Bronchial epithelial cell (primary cell): ENCODE results near the gene GPC5. TPM values are rescaled to one million over a fixed set of nuclear protein-coding genes. Genes with fewer than 3 reads are reported as not detected.

ENCODE experiments used
- DNase-seq: peaks from one replicate; pipeline ENCODE4 v3.0.0-alpha.2; 2010; ENCODE audit warnings: low read depth
- FAIRE-seq: peaks from 2 replicates; lab custom pipeline; 2011; peaks lifted over from hg19 to GRCh38; lab: Jason Lieb, UNC
- H3K27me3 ChIP-seq: 2 replicates; pipeline ENCODE4 v1.5.1; 2011; ENCODE audit warnings: low read length; ENCODE audit not compliant: control insufficient read depth, insufficient read depth
- H3K36me3 ChIP-seq: 2 replicates; pipeline ENCODE4 v1.5.1; 2011; ENCODE audit warnings: low read length; ENCODE audit not compliant: control insufficient read depth, insufficient read depth
- H3K4me3 ChIP-seq: 2 replicates; pipeline ENCODE4 v1.5.1; 2011; ENCODE audit warnings: mild to moderate bottlenecking, low read depth, low read length, control low read depth
- CTCF ChIP-seq: IDR thresholded peaks from 2 replicates; pipeline ENCODE4 v1.5.1; 2011; ENCODE audit warnings: mild to moderate bottlenecking, moderate library complexity, low read length, control low read depth, inconsistent platforms; ENCODE audit not compliant: insufficient read depth, severe bottlenecking
- total RNA-seq: library from RNA; depleted of rRNA; stranded (reverse); fragments of >200 nt; gene quantifications from 2 replicates; pipeline ENCODE4 v1.2.1, GENCODE V29; 2014

The GPC5 gene
- total RNA-seq, 1 donor from 2014 or later, result 1.8 TPM

DNA sequence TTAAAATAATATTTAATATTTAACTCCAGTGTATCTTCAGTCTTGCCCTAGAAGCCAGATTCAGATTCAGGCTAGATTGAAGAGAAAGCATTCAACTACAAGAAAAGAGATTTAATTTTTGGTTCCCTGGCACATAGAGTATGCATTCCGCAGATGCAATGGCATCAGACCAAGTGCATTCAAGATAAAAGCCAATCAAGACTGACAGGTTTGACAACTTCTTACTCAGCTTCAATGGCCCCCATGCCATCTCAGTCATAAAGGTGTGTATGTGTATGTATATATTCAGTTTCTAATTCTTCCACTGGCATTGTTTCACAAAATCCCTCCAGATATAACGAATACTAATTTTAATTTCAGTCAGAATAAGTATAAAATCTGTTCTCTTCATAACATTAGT lies 1177.4 kb downstream of the GPC5 start:
- peak; percentile 44 for DNase-seq
- no peak for FAIRE-seq

DNA sequence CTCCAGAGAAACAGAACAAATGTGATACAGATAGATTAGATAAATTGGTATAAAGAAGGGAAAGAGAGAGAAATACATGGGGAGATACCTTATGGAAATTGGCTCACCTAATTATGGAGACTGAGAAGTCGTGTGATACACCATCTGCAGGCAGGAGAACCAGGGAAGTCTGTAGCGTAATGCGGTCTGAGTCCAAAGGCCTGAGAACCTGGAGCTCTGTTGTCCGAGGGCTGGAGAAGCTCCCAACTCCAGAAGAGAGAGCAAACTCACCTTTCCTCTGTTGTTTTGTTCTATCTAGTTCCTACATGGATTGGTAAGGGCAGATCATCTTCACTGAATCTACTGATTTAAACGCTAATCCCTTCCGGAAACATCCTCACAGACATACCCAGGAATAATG lies 1179.9 kb downstream of the GPC5 start:
- TF ChIP-seq CTCF, result no peak
- no peaks in the 10 kb centered on the region for H3K27me3 ChIP-seq
- H3K36me3 ChIP-seq, result no peaks in the 10 kb centered on the region
- FAIRE-seq (no peak), DNase-seq (no peak)
- no peak overlapping the region for H3K4me3 ChIP-seq

More for the DNA sequence above, 1177.4 kb downstream of the GPC5 start:
- TF ChIP-seq CTCF, result no peak
- Histone ChIP-seq H3K36me3 (no peaks in the 10 kb centered on the region), H3K27me3 (no peaks in the 10 kb centered on the region), H3K4me3 (no peak overlapping the region)

GRCh38 chr13:92589955-92590354 lies 1191.5 kb downstream of the GPC5 start:
- Histone ChIP-seq H3K27me3 (no peaks in the 10 kb centered on the region), H3K36me3 (no peaks in the 10 kb centered on the region), H3K4me3 (no peak overlapping the region)
- no peak for DNase-seq
- FAIRE-seq, result no peak
- no peak for TF ChIP-seq CTCF

DNA sequence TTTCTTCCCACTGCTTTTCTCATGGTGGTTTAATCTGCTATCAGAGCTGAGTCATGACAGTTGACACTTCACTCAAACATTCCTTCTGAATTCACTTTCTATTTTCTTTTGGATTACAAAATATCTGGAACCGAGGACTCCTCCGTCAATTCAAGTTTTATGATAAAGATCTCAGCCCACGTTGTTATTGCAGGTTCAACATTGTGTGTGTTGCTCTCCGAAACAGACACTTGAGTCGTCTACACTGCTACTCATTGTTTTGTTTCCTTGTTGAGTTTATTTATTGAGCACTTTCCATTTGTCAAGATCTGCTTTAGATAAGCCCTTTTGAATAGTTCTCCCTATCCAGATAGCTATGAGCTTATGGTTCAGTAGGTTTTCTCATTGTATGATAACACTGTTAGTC lies 1192.1 kb downstream of the GPC5 start:
- TF ChIP-seq CTCF, result no peak
- no peaks in the 10 kb centered on the region for H3K36me3 ChIP-seq
- H3K4me3 ChIP-seq, result no peak overlapping the region
- no peaks in the 10 kb centered on the region for H3K27me3 ChIP-seq
- DNase-seq (peak; percentile 21), FAIRE-seq (no peak)

DNA sequence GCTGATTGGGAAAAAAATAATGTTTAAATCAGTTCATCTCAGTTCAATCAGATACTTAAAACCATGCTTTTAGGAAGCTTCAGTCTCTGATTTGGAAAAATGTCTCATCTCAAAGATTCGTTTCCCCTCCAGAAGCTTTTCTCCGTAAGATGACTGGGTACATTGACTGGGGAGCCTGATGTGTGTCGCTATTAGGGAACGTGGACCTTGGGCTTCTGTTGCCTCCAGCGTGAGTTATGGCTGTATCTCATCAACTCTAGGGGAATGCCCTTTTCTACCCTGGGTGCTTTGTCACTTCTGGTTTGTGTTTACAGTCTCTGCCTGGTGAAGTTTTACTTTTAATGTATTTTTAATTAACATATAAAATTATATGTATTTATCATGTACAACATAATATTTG lies 1192.7 kb downstream of the GPC5 start:
- Histone ChIP-seq H3K36me3 (no peaks in the 10 kb centered on the region), H3K4me3 (no peak overlapping the region), H3K27me3 (no peaks in the 10 kb centered on the region)
- DNase-seq, result no peak
- FAIRE-seq, result no peak
- TF ChIP-seq CTCF, result no peak

DNA sequence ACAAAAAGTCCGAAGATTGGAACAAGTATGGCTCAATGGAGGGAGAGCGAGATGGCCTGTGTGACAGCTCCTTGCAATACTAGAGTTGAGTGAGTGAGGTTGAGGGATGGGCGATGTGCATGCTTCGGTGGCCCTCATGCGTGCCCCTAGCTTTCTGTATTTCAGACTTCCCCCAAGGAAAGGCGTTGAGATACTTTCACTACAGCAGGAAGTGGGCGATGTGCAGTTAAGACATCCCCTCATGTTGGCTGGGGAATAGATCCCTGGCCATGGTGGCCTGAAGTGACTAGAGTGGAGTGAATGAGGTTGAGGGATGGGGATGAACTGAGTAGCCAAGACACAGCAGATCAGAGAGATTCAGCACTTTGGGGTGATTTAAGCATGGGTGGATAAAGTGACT lies 1194.3 kb downstream of the GPC5 start:
- no peak for DNase-seq
- Histone ChIP-seq H3K27me3 (no peaks in the 10 kb centered on the region), H3K36me3 (no peaks in the 10 kb centered on the region), H3K4me3 (no peak overlapping the region)
- no peak for FAIRE-seq
- no peak for TF ChIP-seq CTCF
